Measurements from ENCODE around the gene ACSF3. TPM values are rescaled to one million over a fixed set of nuclear protein-coding genes. Genes with fewer than 3 reads are reported as not detected.

The ACSF3 gene
- total RNA-seq, 3 donors from 2014 or later (not counting 1 experiment from before 2014, with no cell fraction given): 45.0 to 71.4 (median 51.6) TPM

- DNase-seq: no peak
- Histone ChIP-seq H3K36me3 (ENCODE audit: control insufficient read depth, insufficient read depth, low read length) (no peaks in the 10 kb centered on the region), H3K27me3 (ENCODE audit: control insufficient read depth, insufficient read depth, low read length) (no peaks in the 10 kb centered on the region), H3K4me1 (ENCODE audit: control insufficient read depth, insufficient read depth, low read length) (no peaks in the 10 kb centered on the region), H3K9me3 (ENCODE audit: control insufficient read depth, insufficient read depth, low read length) (no peaks in the 10 kb centered on the region), H3K27ac (ENCODE audit: low read length) (no peak overlapping the region), H3K4me3 (ENCODE audit: low read length) (no peak overlapping the region)
- 72% methylated on average over 38 of the region's 38 CpGs for WGBS (ENCODE audit: insufficient coverage)
- intact Hi-C loops (cut with micrococcal nuclease): no loop called here
- H3K4me1 Mint-ChIP-seq: peaks cover 0 to 4% of the 10 kb centered on the region in 2 donors
- H3K27ac Mint-ChIP-seq: no peak overlapping the region
- peaks cover 2 to 3% of the 10 kb centered on the region in 2 donors for H3K9me3 Mint-ChIP-seq
- no peak overlapping the region for H3K4me3 Mint-ChIP-seq
- peaks cover 3 to 8% of the 10 kb centered on the region in 2 donors for H3K27me3 Mint-ChIP-seq (ENCODE audit: low read depth in 2 of 2)
- H3K36me3 Mint-ChIP-seq: no peaks in the 10 kb centered on the region
- TF ChIP-seq CTCF (IDR thresholded peaks at IDR 0.05): no peak
- no peak for ATAC-seq
These were observed 45.4 kb upstream of the ACSF3 start for GRCh38 chr16:89048090-89048725.

DNA sequence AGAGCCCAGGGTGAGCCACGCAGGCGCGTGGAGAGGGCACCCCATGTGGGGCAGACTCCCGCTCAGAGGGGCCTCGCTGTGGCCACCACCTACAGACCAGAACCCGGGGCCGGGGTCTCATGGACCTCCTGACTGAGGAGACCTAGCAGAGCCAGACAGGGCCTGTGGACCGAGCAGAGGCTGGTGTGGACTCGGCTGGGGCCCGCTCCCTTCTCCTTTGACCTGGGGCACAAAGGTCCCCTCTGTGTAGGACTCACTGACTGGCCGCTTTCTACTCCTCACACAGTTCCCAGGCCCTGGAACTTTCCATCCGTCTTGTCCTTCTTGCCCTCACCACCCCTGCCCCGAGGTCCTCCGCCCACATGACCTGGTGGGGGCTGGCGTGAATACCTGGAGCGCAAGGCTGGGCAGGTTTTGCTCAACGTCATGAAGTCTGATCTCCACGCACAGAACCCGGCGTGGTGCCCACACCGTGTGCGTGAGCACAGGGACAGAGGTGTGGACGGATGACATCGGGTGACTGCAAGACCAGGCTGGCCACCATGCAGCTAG is 44.7 kb upstream of the ACSF3 start:
- H3K36me3 Mint-ChIP-seq: no peaks in the 10 kb centered on the region
- Histone ChIP-seq H3K27me3 (ENCODE audit: control insufficient read depth, insufficient read depth, low read length) (no peaks in the 10 kb centered on the region), H3K9me3 (ENCODE audit: control insufficient read depth, insufficient read depth, low read length) (no peaks in the 10 kb centered on the region), H3K27ac (ENCODE audit: low read length) (no peak overlapping the region), H3K36me3 (ENCODE audit: control insufficient read depth, insufficient read depth, low read length) (no peaks in the 10 kb centered on the region), H3K4me1 (ENCODE audit: control insufficient read depth, insufficient read depth, low read length) (no peaks in the 10 kb centered on the region), H3K4me3 (ENCODE audit: low read length) (no peak overlapping the region)
- peaks cover 2 to 3% of the 10 kb centered on the region in 2 donors for H3K9me3 Mint-ChIP-seq
- WGBS (ENCODE audit: insufficient coverage): 94% methylated on average over 24 of the region's 24 CpGs
- H3K4me1 Mint-ChIP-seq: peaks cover 0 to 4% of the 10 kb centered on the region in 2 donors
- DNase-seq (no peak), ATAC-seq (no peak)
- no peak overlapping the region for H3K27ac Mint-ChIP-seq
- no peak overlapping the region for H3K4me3 Mint-ChIP-seq
- TF ChIP-seq CTCF (IDR thresholded peaks at IDR 0.05): no peak
- peaks cover 3 to 8% of the 10 kb centered on the region in 2 donors for H3K27me3 Mint-ChIP-seq (ENCODE audit: low read depth in 2 of 2)
- intact Hi-C loops (cut with micrococcal nuclease): no loop called here

- Mint-ChIP-seq H3K4me3 (no peak overlapping the region), H3K9me3 (peaks cover 2 to 3% of the 10 kb centered on the region in 2 donors), H3K4me1 (peaks cover 0 to 4% of the 10 kb centered on the region in 2 donors), H3K36me3 (no peaks in the 10 kb centered on the region), H3K27ac (no peak overlapping the region), H3K27me3 (ENCODE audit: low read depth in 2 of 2) (peaks cover 3 to 8% of the 10 kb centered on the region in 2 donors)
- intact Hi-C loops (cut with micrococcal nuclease): no loop called here
- H3K4me3 ChIP-seq (ENCODE audit: low read length): no peak overlapping the region
- no peaks in the 10 kb centered on the region for H3K36me3 ChIP-seq (ENCODE audit: control insufficient read depth, insufficient read depth, low read length)
- ATAC-seq (no peak), DNase-seq (no peak)
- no peaks in the 10 kb centered on the region for H3K27me3 ChIP-seq (ENCODE audit: control insufficient read depth, insufficient read depth, low read length)
- H3K27ac ChIP-seq (ENCODE audit: low read length): no peak overlapping the region
- WGBS (ENCODE audit: insufficient coverage): 90% methylated on average over 22 of the region's 22 CpGs
- H3K4me1 ChIP-seq (ENCODE audit: control insufficient read depth, insufficient read depth, low read length): no peaks in the 10 kb centered on the region
- no peak for TF ChIP-seq CTCF (IDR thresholded peaks at IDR 0.05)
- no peaks in the 10 kb centered on the region for H3K9me3 ChIP-seq (ENCODE audit: control insufficient read depth, insufficient read depth, low read length)
These were observed 44.1 kb upstream of the ACSF3 start for GRCh38 chr16:89049484-89050118.

All from natural killer cell (primary cell).